Ishikawa (cell line): ENCODE results near the gene GREB1L.

Experiments
- CEBPB ChIP-seq: IDR thresholded peaks from 2 replicates; pipeline ENCODE4 v1.6.1; 2012
- CREB1 ChIP-seq: IDR thresholded peaks from 2 replicates; pipeline ENCODE4 v1.6.1; 2012; ENCODE audit warnings: low read depth
- EGR1 ChIP-seq: IDR thresholded peaks from 2 replicates; pipeline ENCODE4 v1.6.1; 2012
- EP300 ChIP-seq: IDR thresholded peaks from 2 replicates; pipeline ENCODE4 v1.6.1; 2012; ENCODE audit warnings: borderline replicate concordance
- FOXM1 ChIP-seq: IDR thresholded peaks from 2 replicates; pipeline ENCODE4 v1.6.1; 2012; ENCODE audit warnings: low read depth, borderline replicate concordance
- NFIC ChIP-seq: IDR thresholded peaks from 2 replicates; pipeline ENCODE4 v1.6.1; 2012
- RAD21 ChIP-seq: IDR thresholded peaks from 2 replicates; pipeline ENCODE4 v1.6.1; 2012; ENCODE audit warnings: low read depth
- TAF1 ChIP-seq: IDR thresholded peaks from 2 replicates; pipeline ENCODE4 v1.6.1; 2012; ENCODE audit warnings: low read depth, mild to moderate bottlenecking
- TCF12 ChIP-seq: IDR thresholded peaks from 2 replicates; pipeline ENCODE4 v1.6.1; 2012; ENCODE audit warnings: low read depth
- TEAD4 ChIP-seq: IDR thresholded peaks from 2 replicates; pipeline ENCODE4 v1.6.1; 2012
- YY1 ChIP-seq: IDR thresholded peaks from 2 replicates; pipeline ENCODE4 v1.6.1; 2012; ENCODE audit warnings: low read depth
- ZBTB7A ChIP-seq: IDR thresholded peaks from 2 replicates; pipeline ENCODE4 v1.6.1; 2012; ENCODE audit warnings: low read depth
- TF ChIP-seq, protein P1 (sequence below): IDR thresholded peaks from 2 replicates; pipeline ENCODE4 v1.6.1; 2012; ENCODE audit warnings: low read depth, mild to moderate bottlenecking
- TF ChIP-seq, protein P2 (sequence below): IDR thresholded peaks from 2 replicates; pipeline ENCODE4 v1.6.1; 2012

DNA sequence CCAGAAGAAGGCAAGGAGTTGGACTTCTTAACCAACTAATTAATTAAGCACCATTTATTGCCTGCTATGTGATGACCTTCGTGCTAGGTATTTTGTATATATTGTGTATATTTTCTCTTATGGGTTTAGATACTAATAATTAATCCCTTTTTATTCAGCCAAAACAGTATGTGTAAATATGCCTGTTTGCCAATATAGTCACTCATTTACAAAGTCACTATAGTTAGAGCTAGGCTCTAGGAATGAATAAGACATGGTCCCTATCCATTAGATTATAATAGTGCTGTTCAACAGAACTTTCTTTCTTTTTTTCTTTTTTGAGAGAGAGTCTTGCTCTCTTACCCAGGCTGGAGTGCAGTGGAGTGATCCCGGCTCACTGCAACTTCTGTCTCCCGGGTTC is 51.4 kb downstream of the GREB1L start:
- no peak for TF ChIP-seq TAF1
- no peak for TF ChIP-seq FOXM1
- no peak for TF ChIP-seq EP300
- TF ChIP-seq, protein P1, sequence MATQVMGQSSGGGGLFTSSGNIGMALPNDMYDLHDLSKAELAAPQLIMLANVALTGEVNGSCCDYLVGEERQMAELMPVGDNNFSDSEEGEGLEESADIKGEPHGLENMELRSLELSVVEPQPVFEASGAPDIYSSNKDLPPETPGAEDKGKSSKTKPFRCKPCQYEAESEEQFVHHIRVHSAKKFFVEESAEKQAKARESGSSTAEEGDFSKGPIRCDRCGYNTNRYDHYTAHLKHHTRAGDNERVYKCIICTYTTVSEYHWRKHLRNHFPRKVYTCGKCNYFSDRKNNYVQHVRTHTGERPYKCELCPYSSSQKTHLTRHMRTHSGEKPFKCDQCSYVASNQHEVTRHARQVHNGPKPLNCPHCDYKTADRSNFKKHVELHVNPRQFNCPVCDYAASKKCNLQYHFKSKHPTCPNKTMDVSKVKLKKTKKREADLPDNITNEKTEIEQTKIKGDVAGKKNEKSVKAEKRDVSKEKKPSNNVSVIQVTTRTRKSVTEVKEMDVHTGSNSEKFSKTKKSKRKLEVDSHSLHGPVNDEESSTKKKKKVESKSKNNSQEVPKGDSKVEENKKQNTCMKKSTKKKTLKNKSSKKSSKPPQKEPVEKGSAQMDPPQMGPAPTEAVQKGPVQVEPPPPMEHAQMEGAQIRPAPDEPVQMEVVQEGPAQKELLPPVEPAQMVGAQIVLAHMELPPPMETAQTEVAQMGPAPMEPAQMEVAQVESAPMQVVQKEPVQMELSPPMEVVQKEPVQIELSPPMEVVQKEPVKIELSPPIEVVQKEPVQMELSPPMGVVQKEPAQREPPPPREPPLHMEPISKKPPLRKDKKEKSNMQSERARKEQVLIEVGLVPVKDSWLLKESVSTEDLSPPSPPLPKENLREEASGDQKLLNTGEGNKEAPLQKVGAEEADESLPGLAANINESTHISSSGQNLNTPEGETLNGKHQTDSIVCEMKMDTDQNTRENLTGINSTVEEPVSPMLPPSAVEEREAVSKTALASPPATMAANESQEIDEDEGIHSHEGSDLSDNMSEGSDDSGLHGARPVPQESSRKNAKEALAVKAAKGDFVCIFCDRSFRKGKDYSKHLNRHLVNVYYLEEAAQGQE = no peak
- TF ChIP-seq TCF12 = no peak
- TF ChIP-seq TEAD4 = no peak
- no peak for TF ChIP-seq NFIC
- TF ChIP-seq, protein P2, sequence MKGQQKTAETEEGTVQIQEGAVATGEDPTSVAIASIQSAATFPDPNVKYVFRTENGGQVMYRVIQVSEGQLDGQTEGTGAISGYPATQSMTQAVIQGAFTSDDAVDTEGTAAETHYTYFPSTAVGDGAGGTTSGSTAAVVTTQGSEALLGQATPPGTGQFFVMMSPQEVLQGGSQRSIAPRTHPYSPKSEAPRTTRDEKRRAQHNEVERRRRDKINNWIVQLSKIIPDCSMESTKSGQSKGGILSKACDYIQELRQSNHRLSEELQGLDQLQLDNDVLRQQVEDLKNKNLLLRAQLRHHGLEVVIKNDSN = no peak
- TF ChIP-seq EGR1 = no peak
- no peak for TF ChIP-seq ZBTB7A
- no peak for TF ChIP-seq YY1
- TF ChIP-seq RAD21 = no peak
- TF ChIP-seq CEBPB = no peak
- no peak for TF ChIP-seq CREB1
